GM18498 (cell line): ENCODE data around the gene CPA2.
"Not testable (repeated sequence)": the region's sequence is repeated elsewhere in the genome, so short reads cannot be mapped to it uniquely, and the experiment has no call there.

Experiments used
- ATAC-seq: cut with Tn5 transposase; IDR thresholded peaks from one replicate; pipeline ENCODE4 v1.9.1; 2021; ENCODE audit warnings: mild to moderate bottlenecking, moderate library complexity; ENCODE audit not compliant: unreplicated experiment

The CPA2 gene

GRCh38 chr7:130266258-130266960 lies at the start of gene CPA2:
Gene CPA2 (plus strand): TSS chr7:130266863. CDS start chr7:130266882, 19 bp downstream.
- ATAC-seq, result no peak

DNA sequence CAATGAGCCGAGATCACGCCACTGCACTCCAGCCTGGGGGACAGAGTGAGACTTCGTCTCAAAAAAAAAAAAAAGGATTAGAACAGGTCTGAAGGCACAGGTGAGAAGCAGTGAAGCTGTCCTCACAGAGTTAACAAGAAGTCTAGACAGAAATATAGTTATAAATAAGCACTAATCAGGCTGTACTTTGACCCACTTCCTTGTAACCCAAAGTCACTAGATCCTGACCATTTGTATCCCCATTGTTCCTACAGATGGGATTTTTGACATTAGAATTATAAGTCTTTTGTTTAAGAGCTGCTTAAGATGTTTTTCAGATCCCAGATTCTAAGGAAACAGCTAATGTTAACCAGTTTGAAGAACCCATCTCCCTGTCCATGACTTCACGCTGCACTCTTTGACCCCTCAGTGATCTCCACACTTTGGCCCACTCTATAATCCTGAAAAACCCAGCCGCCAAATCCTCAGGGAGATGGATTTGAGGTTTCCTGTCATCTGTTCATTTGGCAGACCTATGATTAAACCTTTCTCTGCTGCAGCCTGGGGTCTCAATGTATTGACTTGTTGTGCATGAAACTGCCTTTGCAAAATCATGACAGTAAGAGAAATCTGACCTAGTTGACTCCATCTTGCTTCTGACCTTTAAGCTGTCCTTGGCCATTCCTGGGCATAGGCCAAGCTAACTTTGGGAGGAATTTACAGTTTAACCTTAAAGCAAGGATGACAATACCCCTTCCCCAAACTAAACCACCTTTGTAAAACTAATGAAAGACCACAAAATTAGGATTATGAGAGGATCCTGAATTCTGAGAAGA lies 47.6 kb upstream of the CPA2 start:
- no peak for ATAC-seq

DNA sequence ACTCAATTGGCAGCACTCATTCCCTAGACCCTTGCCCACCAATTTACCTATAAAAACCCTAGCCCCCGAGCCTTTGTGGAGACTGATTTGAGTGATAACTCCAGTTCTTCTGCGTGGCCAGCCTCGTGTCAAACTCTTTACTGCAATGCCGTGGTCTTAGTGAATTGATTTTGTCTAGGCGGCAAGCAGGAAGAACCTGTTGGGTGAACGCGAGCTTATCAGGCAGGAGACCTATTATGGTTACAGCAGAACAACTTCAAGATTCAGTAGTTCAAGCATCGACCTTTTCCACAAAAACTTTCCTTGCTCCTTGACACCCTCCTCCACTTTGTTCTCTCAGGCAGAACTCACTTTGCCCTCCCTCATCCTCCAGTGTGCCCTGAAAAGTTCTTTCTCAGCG lies 46.8 kb upstream of the CPA2 start:
- no peak for ATAC-seq

DNA sequence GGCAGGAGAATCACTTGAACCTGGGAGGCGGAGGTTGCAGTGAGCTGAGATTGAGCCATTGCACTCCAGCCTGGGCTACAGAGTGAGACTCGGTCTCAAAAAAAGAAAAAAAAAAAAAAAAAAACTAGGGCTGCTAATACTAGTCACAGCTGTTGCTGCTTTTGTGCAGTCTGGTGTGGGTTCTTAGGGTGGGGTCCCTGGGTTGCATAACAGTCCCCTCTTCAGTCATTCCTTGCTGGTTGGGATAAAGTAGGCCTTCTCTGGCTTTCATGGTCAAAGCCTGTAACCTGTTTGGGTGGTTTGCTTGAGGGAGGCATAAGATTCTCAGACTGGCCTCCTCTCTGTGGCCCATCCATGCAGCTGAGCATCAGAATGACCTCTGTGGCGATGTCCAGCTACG lies 44.9 kb upstream of the CPA2 start:
- no peak for ATAC-seq

- ATAC-seq, result no peak
These were observed 43.0 kb upstream of the CPA2 start for GRCh38 chr7:130223646-130224045.

GRCh38 chr7:130224210-130224609 lies 42.5 kb upstream of the CPA2 start:
- ATAC-seq, result no peak

DNA sequence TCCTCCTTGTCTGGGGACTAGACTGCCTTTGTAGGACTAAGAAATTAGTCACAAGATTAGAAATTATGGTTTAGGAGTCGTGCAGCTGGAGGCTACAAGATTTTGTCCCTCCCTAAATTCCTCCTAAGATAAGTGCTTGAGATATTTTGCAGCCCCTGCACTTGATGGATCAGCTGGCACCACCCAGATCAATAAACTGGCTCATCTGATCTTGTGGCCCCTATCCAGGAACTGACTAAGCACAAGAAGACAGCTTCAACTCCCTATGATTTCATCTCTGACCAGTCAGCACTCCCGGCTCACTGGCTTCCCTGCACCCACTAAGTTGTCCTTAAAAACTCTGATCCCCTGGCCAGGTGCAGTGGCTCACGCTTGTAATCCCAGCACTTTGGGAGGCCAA lies 41.7 kb upstream of the CPA2 start:
- not testable (repeated sequence) for ATAC-seq

DNA sequence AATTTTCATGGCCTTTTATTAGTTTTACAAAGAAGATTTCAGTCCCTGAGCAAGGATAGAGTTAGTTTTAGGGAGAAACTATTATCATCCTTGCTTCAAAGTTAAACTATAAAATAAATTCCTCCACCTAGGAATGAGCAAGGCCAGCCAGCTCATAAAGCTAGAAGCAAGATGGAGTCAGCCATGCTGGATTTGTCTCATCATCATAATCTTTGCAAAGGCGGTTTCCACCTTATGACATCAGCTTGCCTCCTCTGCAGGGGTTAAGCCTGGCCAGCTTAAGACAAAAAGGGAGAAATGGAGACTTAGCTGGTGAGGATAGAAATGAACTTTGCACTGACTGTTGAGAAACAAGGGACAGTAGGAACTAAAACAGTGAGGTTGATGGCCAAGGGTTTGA lies 40.3 kb upstream of the CPA2 start:
- no peak for ATAC-seq

DNA sequence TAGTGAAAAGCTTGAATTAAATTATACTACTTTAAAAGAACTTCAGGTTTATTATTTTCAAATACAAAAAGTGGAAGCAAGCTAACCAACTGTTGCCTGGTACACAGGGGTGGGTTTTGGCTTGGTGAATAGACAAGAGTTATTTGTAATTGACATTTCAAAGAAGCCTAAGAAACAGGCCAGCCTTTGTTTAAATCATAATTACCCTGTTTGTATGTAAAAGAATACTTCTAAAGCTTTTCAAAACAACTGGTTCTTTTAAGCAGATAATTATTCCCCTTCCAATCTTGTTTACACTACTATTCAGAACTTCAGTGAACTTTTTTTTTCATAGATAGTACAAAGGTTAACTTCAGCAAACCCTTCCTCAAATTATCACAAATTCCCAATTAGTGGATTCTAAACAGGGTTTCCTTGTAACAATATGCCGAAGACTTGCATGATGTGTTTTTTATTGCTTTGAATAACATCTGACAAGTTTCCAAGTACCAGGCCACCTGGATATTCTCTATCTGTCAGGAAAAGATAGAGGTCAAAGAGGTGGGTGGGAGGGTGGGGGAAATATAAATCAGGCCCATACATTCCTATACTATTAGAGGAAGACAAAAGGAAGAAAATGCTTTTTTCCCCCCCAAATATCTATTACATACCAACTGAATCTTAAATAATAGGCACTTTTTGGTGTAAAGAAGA lies 38.6 kb upstream of the CPA2 start:
- no peak for ATAC-seq

DNA sequence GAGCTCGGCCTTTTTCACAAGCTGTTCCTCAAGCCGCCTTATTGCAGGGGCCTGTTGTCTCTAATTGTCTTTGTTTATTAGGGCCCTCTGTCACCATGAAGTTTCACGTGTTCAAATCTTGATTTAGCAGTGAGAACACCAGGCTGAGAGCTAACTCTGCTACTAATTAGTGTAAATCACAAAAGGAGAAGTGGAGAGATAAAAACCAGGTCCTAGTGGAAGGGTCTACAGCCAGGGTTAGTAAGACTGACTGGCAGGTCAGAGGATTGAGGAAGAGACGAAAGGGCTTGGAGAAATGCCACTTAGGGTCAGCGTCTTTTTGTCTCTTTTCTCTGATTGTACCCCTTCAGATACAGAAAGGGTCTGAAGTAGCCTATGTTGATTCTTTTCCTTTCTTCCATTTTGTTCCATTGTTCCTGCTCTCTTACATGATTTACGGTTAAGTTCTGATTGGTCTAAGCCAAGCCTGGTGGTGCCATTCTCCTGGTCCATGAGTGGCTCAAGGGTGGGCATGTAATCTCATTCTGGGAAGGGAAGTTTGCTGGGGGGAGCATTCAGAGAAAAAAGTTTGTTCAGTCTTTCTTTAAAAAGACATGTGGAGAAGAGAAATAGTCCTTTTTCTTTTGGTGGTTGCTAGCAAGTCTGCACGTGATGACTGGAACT lies 37.7 kb upstream of the CPA2 start:
- no peak for ATAC-seq

- ATAC-seq, result not testable (repeated sequence)
These were observed 36.7 kb upstream of the CPA2 start for GRCh38 chr7:130229981-130230380.

DNA sequence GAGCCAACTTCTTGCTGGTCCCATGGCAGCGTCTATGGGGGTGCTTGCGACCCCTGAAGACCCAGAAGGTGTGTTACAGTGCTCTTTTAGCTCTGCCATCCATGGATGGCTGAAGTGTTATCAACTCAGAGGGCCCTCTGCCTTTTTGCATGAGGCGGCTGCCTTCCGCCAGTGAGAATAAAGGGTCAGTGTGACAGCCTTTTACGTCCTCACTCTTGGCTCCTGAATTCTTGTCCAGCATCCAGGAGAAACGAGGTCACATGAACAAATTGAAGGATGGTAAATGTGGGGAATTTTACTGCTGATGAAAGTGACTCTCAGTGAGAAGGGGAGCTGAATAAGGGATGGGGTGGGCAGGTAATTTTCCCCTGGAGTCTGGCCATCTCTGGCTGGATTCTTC lies 34.9 kb upstream of the CPA2 start:
- no peak for ATAC-seq

DNA sequence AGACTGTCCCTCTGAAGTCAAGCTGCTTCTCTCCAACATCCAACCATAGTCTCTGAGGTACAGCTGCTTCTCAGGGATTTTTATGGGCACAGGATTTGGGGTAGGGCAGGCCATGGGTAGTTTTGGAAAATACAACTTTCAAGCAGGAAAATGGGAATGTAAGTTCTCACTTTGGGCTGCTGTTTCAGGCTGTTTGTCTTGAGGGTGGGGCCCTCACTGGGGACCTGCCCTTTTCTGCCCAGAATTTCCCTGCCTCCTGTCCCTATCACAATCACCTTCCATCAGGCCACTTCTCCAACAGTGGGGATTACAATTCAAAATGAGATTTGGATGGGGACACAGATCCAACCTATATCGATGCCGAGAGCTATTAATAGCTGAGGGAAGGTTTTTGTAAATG lies 34.5 kb upstream of the CPA2 start:
- no peak for ATAC-seq

DNA sequence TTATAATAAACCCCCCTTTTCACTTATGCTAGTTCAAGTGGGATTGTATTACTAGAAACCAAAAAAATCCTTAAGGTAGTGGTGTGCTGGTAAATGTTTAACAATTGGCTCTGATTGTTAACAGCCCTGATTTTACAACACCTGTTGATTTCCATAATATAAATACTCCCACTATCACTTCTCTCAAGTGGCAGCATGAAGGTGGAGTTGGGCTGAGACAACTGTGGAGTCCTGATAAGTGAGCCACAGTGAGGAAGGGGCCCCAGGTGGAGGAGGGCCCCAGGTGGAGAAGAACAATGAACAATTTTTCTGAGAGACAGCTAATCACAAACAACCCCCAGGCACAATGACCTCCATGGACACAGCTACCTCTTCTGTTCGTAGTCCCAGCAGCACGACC lies 32.6 kb upstream of the CPA2 start:
- no peak for ATAC-seq

GRCh38 chr7:130236361-130236760 lies 30.3 kb upstream of the CPA2 start:
- not testable (repeated sequence) for ATAC-seq

DNA sequence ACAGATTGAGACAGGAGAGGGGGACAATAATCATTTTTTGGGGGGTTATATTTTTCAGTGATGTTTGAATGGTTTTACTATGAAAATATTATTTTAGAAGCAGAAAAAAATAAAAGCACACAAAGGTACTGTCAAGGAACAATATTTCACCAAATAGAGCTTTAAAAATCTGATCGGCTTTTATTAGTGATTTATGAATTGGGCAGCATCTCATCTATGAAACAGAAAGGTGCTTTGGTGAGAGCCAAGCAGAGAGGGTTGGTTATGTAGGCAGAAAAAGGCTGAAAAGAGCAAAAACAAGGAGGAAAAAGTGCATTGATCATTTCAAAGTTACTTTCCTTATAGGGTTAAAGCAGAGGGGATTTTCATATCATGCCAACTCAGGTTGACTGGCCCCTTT lies 26.4 kb upstream of the CPA2 start:
- ATAC-seq, result no peak

DNA sequence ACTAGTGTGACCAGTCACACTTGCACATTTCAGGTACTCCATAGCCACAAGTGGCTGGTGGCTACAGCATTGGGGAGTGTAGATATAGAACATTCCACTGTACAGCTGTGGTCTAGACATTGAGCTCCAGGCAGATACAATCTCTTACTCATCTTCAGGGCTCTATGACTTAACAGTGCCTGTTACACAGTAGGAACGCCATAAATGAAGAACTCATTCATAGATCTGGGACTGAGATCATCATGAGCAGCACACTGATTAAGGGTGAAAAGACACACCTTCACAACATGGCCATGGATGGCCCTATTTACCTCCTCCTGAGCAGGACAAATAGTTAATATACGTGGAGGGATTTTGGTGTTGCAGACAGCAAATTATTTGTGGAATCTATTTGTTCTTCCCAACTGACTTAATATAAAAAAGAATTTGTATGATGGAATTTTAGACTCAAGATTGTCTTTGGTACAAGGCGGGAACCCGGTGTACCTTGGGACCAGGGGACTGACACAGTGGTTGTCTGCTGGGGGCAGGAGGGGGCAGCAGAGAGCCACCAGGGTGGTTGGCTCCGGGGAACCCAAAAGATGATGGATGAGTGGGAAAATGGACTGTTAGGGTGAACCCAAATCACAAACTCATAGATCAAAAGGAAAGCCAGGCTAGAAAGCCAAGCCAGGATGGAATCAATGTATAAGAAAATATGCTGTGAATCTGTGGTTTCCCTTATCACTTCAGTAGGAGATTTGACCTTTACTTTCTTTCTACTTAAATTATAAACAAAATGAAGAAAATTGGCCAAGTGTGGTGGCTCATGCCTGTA lies 24.3 kb upstream of the CPA2 start:
- ATAC-seq, result no peak

GRCh38 chr7:130243486-130243885 lies 23.2 kb upstream of the CPA2 start:
- not testable (repeated sequence) for ATAC-seq

DNA sequence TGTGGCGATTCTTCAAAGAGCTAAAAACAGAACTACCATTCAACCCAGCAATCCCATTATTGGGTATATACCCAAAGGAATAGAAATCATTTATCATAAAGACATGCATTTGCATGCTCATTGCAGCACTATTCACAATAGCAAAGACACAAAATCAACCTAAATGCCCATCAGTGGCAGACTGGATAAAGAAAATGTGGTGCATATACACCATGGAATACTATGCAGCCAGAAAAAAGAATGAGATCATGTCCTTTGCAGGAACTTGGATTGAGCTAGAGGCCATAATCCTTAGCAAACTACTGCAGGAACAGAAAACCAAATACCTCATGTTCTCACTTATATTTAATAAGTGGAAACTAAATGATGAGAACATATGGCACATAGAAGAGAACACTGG lies 20.2 kb upstream of the CPA2 start:
- ATAC-seq, result not testable (repeated sequence)

GRCh38 chr7:130248842-130249241 lies 17.8 kb upstream of the CPA2 start:
- ATAC-seq, result not testable (repeated sequence)
